H1 (cell line): ENCODE measurements around the gene ARHGEF6. TPM values are rescaled to one million over a fixed set of nuclear protein-coding genes. Genes with fewer than 3 reads are reported as not detected.

ENCODE experiments used
- BCL11A ChIP-seq, 2 experiments: IDR thresholded peaks; one replicate each; pipeline ENCODE4 v1.6.1; 2011; ENCODE audit warnings: low read depth in 2 of 2, low read length in 2 of 2, mild to moderate bottlenecking in 2 of 2
- BRCA1 ChIP-seq: IDR thresholded peaks from 2 replicates; pipeline ENCODE4 v1.6.1; 2012; ENCODE audit warnings: low read depth, low read length, improper control_type of control experiment
- E2F6 ChIP-seq: IDR thresholded peaks from 2 replicates; pipeline ENCODE4 v1.6.1; 2012; ENCODE audit warnings: inconsistent platforms
- GTF2F1 ChIP-seq: IDR thresholded peaks from 2 replicates; pipeline ENCODE4 v1.6.1; 2012; ENCODE audit warnings: low read depth, low read length, improper control_type of control experiment, borderline replicate concordance
- RFX5 ChIP-seq: IDR thresholded peaks from 2 replicates; pipeline ENCODE4 v1.6.1; 2011; ENCODE audit warnings: low read depth, low read length, improper control_type of control experiment, borderline replicate concordance
- TBP ChIP-seq: IDR thresholded peaks from 2 replicates; pipeline ENCODE4 v1.6.1; 2011; ENCODE audit warnings: low read depth, low read length, improper control_type of control experiment
- TCF12 ChIP-seq: IDR thresholded peaks from 2 replicates; pipeline ENCODE4 v1.6.1; 2011; ENCODE audit warnings: low read depth, mild to moderate bottlenecking, low read length
- polyA plus RNA-seq, 7 experiments: library from polyadenylated mRNA; depleted of rRNA in 3 of 7; stranded (reverse) in 5 of 7; unstranded in 2 of 7; fragments of >200 nt in 5 of 7; fragments of 200-250 nt in 2 of 7; gene quantifications; 1 replicate in 5 of 7; 2 replicates in 1 of 7; 4 replicates in 1 of 7; pipeline versions ENCODE4 v1.2.1 to v1.2.3, GENCODE V29; 2011 to 2013; ENCODE audit warnings: missing spikeins in 2 of 7, mixed read lengths in 2 of 7
- total RNA-seq: library from RNA; stranded (reverse); fragmentation: NEBNext Ultra II Directional; extraction: Animal tissue kit (Norgen Biotek cat#: 25700); gene quantifications from 2 replicates; pipeline ENCODE4 v1.2.1, GENCODE V29; 2021

ARHGEF6 gene
- total and polyA plus RNA-seq, 2 of the 8 experiments (the other 6 are each of a cell fraction or from before 2014, with no cell fraction given): 3.6 to 3.7 TPM

- no peak for TF ChIP-seq RFX5
- no peak for TF ChIP-seq GTF2F1
- no peak for TF ChIP-seq TBP
- no peak for TF ChIP-seq TCF12
- no peak for TF ChIP-seq BRCA1
- no peak for TF ChIP-seq BCL11A (IDR thresholded peaks at IDR 0.05; ENCODE audit: low read depth in 2 of 2, low read length in 2 of 2)
- no peak for TF ChIP-seq E2F6
- TF ChIP-seq, all 59 proteins: peak for 0
Measured at GRCh38 chrX:136778916-136779315, 1.8 kb downstream of the ARHGEF6 start (continued).
